ENCODE results near the gene CDH4. TPM values are rescaled to one million over a fixed set of nuclear protein-coding genes. Genes with fewer than 3 reads are reported as not detected.

CDH4 gene
- polyA plus RNA-seq, 1 experiment: 1.5 TPM

- DNase-seq (ENCODE audit: low read depth): no peak
- Histone ChIP-seq H3K4me3 (ENCODE audit: low read depth, low read length) (no peak overlapping the region), H3K36me3 (ENCODE audit: control insufficient read depth, insufficient read depth, low read length) (no peaks in the 10 kb centered on the region), H3K27me3 (ENCODE audit: control insufficient read depth, insufficient read depth, low read length) (no peaks in the 10 kb centered on the region)
- ChIA-PET POLR2A (no interaction called here), CTCF (no interaction called here)
- no peak for TF ChIP-seq CTCF (IDR thresholded peaks at IDR 0.05; ENCODE audit: insufficient read depth, low read depth, low read length)
These were observed 261.9 kb downstream of the CDH4 start for GRCh38 chr20:61514018-61514365.

GRCh38 chr20:61514396-61514795 is 262.3 kb downstream of the CDH4 start:
- DNase-seq (ENCODE audit: low read depth): no peak
- POLR2A ChIA-PET: no interaction called here
- CTCF ChIA-PET: no interaction called here

GRCh38 chr20:61514805-61515505 is 262.9 kb downstream of the CDH4 start:
- ChIA-PET CTCF (no interaction called here), POLR2A (no interaction called here)
- H3K27me3 ChIP-seq (ENCODE audit: control insufficient read depth, insufficient read depth, low read length): no peaks in the 10 kb centered on the region
- DNase-seq (ENCODE audit: low read depth): no peak
- H3K4me3 ChIP-seq (ENCODE audit: low read depth, low read length): no peak overlapping the region
- no peak for TF ChIP-seq CTCF (IDR thresholded peaks at IDR 0.05; ENCODE audit: insufficient read depth, low read depth, low read length)
- H3K36me3 ChIP-seq (ENCODE audit: control insufficient read depth, insufficient read depth, low read length): no peaks in the 10 kb centered on the region

More at GRCh38 chr20:61514396-61514795, 262.3 kb downstream of the CDH4 start:
- no peak overlapping the region for H3K4me3 ChIP-seq (ENCODE audit: low read depth, low read length)
- no peaks in the 10 kb centered on the region for H3K27me3 ChIP-seq (ENCODE audit: control insufficient read depth, insufficient read depth, low read length)
- TF ChIP-seq CTCF (IDR thresholded peaks at IDR 0.05; ENCODE audit: insufficient read depth, low read depth, low read length): no peak
- no peaks in the 10 kb centered on the region for H3K36me3 ChIP-seq (ENCODE audit: control insufficient read depth, insufficient read depth, low read length)

- ChIA-PET POLR2A (no interaction called here), CTCF (interaction anchor here (0.6 kb wide), 1 partner anchor 36 kb away, joined by 3 read pairs; no protein-coding TSS in a partner anchor)
- Histone ChIP-seq H3K27me3 (ENCODE audit: control insufficient read depth, insufficient read depth, low read length) (no peaks in the 10 kb centered on the region), H3K4me3 (ENCODE audit: low read depth, low read length) (no peak overlapping the region), H3K36me3 (ENCODE audit: control insufficient read depth, insufficient read depth, low read length) (no peaks in the 10 kb centered on the region)
- no peak for TF ChIP-seq CTCF (IDR thresholded peaks at IDR 0.05; ENCODE audit: insufficient read depth, low read depth, low read length)
- no peak for DNase-seq (ENCODE audit: low read depth)
These were observed 263.9 kb downstream of the CDH4 start for GRCh38 chr20:61515922-61516321.

GRCh38 chr20:61516346-61517208 is 264.5 kb downstream of the CDH4 start:
- POLR2A ChIA-PET: no interaction called here
- Histone ChIP-seq H3K27me3 (ENCODE audit: control insufficient read depth, insufficient read depth, low read length) (no peaks in the 10 kb centered on the region), H3K36me3 (ENCODE audit: control insufficient read depth, insufficient read depth, low read length) (no peaks in the 10 kb centered on the region), H3K4me3 (ENCODE audit: low read depth, low read length) (no peak overlapping the region)
- DNase-seq (ENCODE audit: low read depth): no peak
- TF ChIP-seq CTCF (IDR thresholded peaks at IDR 0.05; ENCODE audit: insufficient read depth, low read depth, low read length): no peak
- CTCF ChIA-PET: interaction anchor here (0.6 to 1.3 kb wide), 2 partner anchors 18 to 36 kb away, joined by 3 to 4 read pairs; no protein-coding TSS in a partner anchor

Measured in BJ (cell line).